NCI-H510A (cell line): ENCODE results near the gene NXF1.
A peak's percentile ranks its signal among the peaks of the same experiment; 100 is the strongest.
"Not testable (repeated sequence)": the region's sequence is repeated elsewhere in the genome, so short reads cannot be mapped to it uniquely, and the experiment has no call there.

Source experiments
- DNase-seq: peaks from one replicate; lab custom pipeline; 2025; lab: John Stamatoyannopoulos, UW

NXF1 gene

DNA sequence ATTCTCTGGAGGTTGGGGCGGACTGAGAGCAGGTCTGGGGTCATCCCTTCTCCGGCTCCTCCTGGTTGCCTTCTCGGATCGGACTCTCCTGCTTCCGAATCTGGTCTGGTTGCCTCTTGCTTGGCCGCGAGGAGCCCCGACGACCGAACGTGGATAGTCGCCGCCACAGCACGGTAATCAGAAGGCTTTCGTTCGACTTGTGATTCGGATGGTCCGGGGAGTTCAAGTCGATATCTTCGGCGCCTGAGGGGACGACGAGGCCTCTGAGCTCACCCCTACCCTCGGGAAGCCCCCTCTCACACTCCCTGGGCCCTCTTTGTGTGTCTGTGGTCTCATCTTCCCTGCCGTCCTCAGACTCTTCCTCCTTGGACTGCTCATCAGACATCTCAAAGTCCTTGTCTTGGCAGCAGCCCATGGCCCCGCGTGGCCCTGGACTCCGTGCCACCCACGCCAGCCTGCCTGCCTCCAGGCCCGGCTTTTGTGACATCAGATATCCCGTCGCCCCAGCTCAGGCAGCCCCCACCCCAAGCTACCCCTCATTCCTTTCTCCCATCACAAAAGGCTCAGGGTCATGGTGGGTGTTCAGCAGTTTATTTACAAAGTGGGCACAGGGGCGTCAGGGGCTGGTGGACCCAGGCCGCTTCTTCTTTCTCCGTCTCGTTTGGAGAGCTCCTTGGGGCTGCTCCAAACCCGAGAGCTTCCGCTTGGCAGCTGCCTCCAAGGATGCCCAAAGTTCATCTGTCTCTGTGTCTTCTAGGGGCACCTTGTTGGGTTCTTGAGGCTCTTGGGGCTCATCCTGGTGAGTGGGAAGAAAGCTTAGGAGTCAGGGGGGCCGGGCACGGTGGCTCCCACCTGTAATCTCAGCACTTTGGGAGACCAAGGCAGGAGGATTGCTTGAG is 27.3 kb upstream of the NXF1 start, which contains the start of gene TEX54:
Gene TEX54, minus strand, starts transcription at position 506 of the 899 bp plus-strand sequence.
- DNase-seq = no peak

- peak; percentile 96 for DNase-seq
Observed at GRCh38 chr11:62831520-62832335, 26.5 kb upstream of the NXF1 start, which contains the start of gene STX5. Gene STX5 (minus strand): TSS chr11:62832051. CDS start chr11:62831243, 808 bp downstream.

DNA sequence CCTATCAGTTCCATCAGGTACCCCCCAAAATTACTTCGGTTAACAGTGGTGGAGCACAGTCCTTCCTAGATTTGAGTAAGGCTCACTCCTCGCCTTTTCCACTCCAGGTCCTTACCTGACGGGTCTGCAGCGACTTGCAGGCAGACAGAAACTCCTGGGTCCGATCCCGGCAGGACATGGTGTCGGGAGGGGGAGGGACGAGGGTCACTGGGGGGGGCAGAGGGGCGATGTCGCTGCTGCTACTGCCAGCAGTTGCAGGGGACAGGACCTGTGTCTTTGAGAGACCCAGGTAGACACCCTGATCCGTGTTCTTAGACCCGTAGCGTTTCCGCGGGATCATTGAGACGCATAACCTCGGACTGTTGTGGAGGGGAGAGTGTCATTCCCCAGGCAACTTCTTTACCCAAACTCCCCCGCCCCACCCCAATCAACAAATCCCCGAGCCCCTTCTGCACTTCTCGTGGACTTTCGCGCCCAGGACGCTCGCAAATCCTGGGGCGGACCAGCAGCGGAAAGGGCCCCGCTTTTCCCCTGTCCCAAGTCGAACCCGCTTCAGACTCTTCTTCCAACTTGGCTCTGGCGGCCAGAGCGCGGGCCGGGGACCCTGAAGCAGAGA is 25.8 kb upstream of the NXF1 start:
- no peak for DNase-seq

- DNase-seq = not testable (repeated sequence)
Observed at GRCh38 chr11:62828130-62828529, 22.9 kb upstream of the NXF1 start.

DNA sequence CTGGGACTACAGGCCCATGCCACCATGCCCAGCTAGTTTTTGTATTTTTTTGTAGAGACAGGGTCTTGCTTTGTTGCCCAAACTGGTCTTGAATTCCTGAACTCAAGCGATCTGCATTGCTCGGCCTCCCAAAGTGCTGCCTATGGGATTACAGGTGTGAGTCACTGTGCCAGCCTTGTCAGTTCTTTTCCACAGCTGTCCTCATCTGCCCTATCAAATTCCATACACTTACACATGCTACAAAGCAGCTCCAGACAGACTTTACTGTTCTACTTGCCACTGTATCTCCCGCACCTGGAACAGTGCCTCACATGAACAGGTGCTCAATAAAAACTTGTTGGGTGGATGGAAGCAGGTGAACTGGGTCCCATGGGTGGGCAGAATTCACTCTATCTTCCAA is 18.4 kb upstream of the NXF1 start:
- DNase-seq = no peak

GRCh38 chr11:62817129-62817528 is 11.9 kb upstream of the NXF1 start:
- no peak for DNase-seq

GRCh38 chr11:62816557-62816956 is 11.3 kb upstream of the NXF1 start:
- no peak for DNase-seq

DNA sequence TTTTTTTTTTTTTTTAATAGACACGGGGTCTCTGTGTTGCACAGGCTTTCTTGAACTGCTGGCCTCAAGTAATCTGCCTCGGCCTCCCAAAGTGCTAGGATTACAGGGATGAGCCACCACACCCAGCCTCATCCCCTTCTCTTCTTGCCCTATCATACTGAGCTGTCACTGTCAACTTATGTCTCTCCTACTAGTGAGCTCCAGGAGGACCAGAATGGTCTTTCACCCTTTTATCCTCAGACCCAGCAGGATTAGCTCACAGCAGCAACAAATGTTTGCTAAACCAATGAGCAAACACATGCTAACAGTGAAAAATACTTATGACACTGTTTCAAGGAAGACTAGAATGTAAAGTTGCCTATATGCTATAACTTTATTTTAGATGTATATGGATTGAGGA is 6.4 kb upstream of the NXF1 start:
- DNase-seq = no peak

DNA sequence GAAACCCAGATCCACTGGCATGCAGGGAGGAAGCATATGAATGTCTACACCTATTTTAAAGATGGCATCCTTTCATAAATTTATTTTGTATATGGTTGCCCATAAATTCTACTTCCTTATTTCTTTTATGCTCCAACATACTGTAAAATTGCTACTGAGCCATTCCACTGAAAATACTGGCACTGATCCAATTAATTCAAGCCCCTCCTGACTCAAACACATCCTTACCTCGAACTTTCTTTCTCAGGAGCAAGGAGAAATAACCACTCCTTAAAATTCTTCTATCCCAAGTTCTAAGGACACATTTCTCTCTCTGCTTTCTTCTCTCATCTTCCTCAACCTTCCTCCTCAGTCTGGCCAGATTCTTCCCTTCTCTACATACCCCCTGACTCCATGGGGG is 5.5 kb upstream of the NXF1 start:
- no peak for DNase-seq

DNA sequence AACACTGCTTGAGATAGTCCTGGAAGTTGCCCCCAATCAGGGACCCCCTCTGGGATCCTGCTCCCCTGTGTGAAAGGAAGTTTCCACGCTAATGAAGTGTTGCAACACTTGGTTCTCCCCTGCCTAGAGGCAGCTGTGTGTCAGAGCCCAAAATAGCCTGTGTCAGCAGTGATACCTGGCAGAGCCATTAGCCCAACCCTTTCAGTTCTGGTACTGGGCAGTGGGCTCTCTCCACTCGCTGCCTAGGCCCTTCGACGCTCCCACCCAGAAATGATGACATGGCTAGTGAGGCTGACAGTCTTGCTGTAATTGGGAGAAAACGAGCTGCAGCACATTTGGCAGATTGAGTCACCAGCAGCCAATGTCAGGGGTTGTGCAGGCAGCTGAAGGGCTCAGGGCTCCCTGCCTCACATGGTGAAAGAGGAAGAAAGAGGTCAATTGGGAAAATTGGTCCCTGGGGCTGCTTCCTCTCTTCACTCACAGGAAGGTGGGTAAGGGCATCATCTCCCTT is 1.4 kb upstream of the NXF1 start:
- DNase-seq = no peak

GRCh38 chr11:62805961-62806441 is 761 bp upstream of the NXF1 start:
- no peak for DNase-seq

DNA sequence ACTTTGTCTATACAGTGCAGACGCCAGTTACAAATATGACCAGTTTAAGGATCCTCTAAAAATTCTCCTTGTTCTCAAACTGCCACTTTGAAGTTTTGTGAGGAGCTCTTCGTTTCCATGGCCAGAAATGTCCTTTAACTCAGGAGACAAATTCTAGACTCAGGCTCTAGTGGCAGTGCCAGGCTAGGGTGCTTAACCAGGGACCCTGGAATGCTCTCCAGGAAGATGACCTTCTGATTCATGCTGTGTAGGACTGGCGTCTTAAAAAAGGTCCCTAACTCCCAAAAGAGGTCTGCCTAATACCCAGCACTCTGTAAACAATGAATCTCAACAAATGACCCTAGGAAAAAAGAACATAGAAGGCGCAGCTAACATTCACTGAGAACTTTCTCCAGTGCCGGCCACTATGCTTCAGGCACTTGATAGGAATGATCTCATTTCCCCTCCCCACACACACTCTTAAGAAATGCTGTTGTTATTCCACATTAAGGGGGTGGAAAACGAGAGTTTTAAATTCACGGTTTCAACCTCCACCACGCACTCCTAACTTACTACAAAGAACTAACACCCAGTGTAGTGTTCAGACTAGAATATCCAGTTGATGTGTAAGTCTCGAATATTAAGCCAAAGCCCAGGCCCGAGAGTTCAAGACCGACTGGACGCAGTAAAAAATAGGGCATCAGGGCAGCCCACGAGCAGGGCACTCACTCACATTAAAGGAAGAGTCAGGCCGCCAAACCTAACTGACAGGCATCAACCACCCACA is 747 bp downstream of the NXF1 start:
- no peak for DNase-seq

- DNase-seq = no peak
Observed at GRCh38 chr11:62801071-62801470, 4.2 kb downstream of the NXF1 start.

GRCh38 chr11:62799486-62799885 is 5.8 kb downstream of the NXF1 start:
- DNase-seq = no peak

GRCh38 chr11:62796281-62796680 is 9.0 kb downstream of the NXF1 start:
- DNase-seq = no peak

DNA sequence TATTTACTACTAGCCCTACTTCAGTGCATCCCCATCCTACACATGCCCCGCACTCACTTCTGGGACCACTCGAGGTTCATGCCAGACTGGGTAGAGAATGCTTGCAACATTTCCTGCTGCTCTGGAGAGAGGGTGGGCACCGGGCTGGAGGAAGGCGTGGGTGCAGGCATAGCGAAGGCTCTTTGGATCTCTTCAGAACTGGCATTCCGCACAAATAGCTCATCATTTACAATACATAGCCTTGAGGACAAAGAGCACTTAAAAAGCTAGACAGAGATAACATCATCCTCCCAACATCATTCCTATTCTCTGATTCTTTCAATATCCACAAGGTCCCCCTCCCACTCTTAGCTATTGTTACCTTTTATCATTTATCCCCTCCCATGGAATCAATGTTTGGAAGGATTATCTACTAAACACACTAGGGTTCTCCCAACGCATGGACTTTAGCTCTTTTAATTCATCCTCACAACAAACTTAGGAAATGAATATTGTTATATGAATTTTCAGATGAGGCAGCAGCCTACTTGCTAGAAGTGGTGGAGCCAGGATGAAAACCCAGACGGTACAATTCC is 11.0 kb downstream of the NXF1 start:
- no peak for DNase-seq

- no peak for DNase-seq
Observed at GRCh38 chr11:62792202-62792575, 13.1 kb downstream of the NXF1 start.

GRCh38 chr11:62791501-62792201 is 13.6 kb downstream of the NXF1 start, which contains the start of gene TMEM223:
Gene TMEM223 (minus strand): TSS chr11:62792006. CDS start chr11:62791994, 12 bp downstream.
- peak; percentile 71 for DNase-seq

DNA sequence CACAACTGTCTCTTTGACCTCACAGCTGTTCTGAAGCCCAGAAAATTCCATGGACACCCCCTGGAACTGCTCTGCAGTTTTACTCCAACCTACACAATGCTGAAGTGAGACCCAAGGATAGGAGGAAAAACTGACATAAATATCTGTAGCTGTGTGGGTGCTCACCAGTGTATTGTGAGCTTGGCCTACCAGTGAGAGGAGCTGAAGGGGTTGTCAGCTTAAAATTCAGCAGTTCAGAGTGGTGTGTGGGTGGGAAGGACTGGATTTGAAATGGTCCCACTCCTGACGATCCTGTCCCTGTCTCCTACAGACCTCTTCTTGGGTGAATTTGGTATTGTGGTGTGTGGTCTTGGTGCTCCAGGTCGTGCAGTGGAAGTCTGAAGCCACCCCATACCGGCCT is 15.7 kb downstream of the NXF1 start:
- DNase-seq = no peak

DNA sequence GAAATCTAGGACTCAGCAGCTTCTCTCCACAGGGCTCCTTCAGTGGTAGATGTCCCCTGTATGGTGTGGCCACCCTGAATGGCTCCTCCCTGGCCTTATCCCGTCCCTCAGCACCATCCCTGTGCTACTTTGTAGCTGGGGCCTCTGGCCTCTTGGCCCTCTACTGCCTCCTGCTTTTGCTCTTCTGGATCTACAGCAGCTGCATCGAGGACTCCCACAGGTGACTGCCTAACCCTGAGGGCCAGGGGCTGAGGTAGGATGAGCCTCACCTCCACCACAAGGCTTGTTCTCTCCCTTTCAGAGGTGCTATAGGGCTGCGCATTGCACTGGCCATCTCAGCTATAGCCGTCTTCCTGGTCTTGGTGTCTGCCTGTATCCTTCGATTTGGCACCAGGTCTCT is 16.2 kb downstream of the NXF1 start:
- no peak for DNase-seq
